Medulla oblongata (tissue), 1 donor: ENCODE results near the gene TMEM31.
"Not testable (repeated sequence)": the region's sequence is repeated elsewhere in the genome, so short reads cannot be mapped to it uniquely, and the experiment has no call there.

Experiments
- DNase-seq: peaks from one replicate; pipeline ENCODE4 v3.0.0-alpha.2; 2015; ENCODE audit errors: extremely low spot score

TMEM31 gene

DNA sequence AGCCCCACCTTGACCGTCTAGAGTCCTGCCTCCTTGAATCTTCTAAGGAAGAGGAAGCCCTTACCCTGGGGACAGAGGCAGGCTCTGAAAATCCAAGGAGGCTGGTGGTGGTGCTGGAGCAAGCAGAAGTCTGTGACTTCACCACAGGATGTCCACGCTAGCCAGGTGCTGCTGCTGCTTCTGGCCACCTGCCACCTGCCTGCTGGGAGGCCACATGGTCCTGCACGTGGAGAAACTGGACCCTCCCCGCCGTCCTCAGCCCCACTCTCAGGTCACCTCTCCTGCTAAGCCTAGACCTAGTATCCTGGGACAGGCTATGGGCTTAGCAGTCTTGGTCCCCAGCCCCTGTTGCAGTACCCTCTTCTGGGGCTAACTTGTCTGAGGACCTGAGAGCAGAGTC is 15.8 kb downstream of the TMEM31 start:
- DNase-seq: no peak

DNA sequence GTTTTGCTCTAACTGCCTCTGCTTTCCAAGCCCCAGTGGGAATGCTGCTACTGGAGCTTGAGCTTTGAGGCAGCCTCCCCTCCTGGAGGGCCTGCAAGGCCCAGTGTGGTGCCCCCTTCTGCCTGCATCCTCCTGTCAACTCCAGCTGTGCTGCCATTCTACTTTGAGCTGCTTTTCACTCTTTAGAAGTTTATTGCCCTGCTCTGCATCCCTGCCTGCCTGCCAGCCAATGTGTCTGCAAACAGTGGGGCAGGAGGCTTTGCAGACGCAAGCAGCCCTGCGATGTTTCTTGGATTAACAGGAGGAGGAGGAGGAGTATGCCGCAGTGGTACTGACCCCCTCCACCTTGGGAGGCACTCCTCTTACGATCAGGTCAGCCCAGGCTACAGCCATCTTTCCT is 16.4 kb downstream of the TMEM31 start:
- DNase-seq: no peak

DNA sequence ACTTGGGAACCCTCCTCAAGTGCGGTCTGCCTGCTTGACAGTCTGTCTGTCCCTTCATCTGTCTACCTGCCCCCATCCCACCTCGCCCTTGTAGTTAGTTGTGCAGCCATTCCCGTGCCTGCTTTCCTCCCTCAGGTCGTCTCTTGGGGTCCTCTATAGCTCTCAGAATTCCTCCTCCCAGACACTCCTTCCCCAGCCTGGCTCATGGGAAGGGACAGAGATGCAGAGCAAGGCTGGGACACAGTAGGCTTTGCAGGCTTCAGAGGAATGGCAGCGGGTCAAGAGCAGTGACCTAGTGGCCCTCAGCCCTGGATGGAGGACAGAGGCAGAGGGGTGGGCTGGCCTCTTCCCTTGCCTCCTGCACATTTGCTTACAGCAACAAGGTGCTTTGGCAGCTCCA is 18.3 kb downstream of the TMEM31 start:
- DNase-seq: no peak

DNA sequence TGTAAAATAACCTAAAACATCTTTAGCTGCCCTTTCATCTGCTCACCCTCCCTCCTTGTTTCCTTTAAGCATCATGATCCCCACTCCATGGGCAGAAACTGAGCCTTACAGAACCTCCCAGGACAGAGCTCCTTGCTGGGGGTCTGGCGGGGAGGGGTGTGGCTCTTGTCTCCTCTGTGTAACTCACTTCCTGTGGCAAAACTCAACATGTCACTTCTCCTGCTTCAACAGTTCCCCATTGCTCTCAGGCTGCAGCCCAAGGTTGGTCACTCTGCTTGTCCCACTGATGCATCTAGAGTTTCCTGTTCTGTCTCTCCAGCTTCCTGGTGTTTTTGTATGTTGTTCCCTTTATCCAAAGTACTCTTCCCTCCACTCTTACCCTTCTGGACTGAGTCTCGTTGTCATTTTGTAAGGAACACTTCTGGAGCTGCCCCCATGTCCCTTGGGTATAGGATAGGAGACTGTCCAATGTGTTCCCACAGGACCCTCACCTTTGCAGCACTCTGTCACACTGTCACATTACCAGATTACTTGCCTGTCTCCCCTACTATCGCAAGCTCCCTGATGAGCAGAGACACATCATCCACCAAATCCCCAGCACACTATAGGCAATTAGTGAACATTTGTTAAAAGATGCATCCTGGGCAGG is 19.6 kb downstream of the TMEM31 start:
- no peak for DNase-seq

DNA sequence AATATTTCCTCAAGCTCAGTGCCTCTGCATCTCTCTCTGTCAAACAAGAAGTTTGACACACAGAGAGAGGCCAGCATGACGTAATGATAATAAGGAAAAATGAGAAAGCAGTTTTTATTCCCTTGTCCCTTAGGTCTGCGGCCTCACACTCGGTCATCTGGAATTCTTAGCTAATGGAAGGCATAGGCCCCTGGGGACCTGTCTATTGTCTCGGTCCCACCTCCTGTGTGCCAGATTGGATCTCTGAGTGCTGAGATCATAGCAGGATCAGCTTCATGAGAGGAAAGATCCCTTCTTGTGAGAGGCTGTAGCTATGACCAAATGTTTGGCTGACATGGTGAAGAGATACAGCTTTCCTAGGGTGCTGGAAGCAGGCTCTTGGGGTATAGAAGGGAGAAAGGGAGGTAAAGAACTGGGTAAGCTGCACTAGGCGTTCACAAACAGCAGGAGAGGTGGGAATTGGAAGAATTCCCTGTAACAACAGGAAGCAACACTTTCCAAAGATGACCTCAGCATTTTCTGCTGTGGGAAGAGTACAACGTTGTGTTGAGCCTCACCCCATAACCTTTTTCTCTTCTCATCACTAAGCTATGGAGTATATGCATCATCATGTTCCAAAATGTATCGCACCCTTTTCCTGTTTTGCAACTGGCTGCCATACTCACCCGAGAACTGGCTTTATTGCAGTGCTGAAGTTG is 20.2 kb downstream of the TMEM31 start:
- DNase-seq: no peak

DNA sequence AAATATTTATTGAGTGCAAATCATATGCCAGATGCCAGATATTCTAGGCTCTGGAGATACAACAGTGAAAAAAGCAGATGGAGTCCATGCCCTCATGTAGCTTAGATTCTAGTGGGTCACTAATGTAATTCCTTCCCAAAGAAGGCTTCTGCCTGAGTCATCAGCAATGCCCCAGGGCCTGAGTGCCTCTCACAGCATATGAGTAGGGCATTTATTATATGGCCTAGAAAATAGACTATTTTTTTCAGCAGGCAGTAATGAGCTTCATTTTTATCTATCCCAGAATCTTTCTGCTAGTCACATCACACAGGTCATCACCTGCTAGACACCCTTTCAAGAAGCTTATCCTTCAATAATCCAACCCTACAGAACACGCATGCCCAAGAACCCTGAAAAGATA is 22.3 kb downstream of the TMEM31 start:
- DNase-seq: no peak

DNA sequence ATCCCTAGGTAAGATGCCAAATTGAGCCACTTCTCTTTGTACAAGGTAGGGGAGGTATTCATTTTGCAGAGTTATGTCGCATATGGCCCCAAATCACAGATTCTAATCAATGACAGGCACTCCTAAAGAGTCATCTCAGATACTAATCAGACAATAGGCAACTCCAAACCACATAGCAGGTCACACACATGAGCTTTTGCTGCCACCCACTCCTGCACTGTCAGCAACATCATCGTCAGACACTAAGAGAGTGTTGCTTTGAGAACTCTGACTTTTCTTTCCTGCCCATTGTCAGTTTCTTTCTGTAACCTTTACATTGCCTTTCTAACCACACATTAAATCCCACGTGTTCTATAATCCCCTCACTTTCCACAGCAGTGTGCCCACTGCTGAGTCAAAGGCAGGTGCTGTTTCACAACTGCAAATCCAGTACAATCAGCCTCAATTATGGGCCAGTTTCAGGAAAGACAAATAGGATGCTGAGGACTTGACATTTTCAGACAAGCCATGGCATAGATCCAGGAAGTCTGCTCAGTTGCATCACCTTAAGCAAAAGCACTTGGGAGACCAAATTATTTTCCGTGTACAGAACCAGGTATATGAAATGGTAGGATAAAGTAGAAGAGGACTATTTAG is 23.5 kb downstream of the TMEM31 start:
- no peak for DNase-seq

DNA sequence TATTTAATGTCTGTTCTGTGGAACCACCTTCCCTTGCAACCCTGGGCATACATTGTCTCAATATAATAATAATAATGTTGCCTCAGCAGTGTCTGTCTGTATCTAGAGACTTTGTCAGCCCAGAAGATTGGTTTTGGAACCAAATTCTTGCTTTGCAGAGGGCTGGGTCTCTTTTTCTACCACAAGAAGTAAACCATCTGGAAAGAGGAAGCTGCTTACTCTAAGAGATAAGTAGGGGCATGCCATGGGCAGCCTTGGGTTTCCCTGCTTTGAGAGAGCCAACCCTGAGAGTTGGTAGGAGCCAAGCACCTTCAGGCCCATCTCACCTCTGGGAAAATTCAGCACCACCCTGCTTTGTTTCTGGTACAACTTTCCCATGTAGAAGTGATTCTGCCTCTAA is 27.0 kb downstream of the TMEM31 start:
- no peak for DNase-seq

DNA sequence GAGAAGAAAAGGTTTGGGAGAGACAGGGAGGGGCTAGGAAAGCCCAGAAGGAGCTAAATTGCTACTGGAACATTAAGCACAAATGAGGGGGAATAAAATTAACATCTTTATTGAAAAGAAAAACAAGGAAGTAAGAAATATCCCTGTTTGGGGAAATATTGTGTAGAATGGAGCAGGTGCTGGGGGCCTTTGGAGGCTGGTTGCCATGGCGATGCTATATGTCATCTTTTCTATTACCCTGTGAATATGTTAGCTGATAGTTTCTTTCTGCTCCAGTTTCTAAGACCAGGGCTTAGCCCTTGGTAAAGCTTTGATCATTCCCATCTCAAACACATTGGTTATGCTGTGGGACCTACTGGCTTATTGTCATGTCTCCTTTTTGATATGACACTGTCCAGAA is 28.7 kb downstream of the TMEM31 start:
- DNase-seq: no peak

DNA sequence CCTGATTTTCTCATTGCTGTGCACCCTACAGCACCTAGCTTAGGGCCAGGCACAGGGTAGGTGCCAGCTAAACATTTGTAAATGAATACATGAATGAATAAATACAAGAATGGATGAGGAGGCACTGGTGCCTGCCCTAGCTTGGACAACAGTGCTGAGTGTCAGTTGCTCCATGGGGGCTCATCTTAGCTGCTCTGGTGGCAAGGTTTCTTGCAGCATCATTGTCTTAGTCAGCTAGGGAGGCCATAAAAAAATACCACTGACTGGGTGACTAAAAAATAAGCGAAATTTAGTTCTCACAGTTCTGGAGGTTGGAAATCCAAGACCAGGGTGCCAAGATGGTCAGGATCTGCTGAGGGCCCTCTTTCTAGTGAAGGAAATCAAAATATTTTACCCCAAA is 31.2 kb downstream of the TMEM31 start:
- no peak for DNase-seq

DNA sequence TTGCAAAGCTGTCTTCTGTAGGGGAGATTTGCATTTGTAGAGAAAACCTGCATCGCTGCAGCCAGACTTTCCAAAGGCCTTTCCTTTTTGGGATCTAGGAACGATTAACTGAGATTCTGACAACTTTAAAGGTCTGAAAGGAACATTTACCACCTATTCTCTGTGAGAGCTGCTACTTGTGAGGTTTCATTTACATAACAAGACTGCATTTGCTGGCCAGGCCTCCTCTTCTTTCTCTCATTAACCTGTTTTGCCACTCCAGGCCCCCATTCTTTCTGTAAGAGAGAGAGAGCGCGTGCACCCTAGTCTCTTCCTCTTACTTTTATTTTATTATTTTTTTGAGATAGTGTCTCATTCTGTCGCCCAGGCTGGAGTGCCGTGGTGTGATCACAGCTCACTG is 31.6 kb downstream of the TMEM31 start:
- DNase-seq: no peak

DNA sequence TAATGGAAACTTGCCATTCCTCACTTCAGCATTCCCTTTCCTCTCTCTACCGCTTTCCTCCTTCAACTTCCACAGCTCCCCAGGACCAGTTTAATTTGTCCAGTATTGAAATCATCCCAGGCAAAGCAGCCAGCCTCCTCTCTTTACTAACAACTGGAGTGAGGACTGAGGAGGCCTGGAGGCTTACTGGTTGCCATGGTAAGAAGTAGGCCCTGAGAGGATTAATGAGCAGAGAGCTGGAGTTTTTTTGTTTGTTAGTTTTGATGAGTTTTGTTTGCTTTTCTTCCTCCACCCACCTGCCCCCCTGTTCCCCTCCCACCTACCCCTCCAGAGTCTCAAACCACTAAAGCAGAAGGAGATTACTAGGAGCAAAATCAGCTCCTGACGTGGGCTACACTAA is 36.5 kb downstream of the TMEM31 start:
- DNase-seq: no peak

DNA sequence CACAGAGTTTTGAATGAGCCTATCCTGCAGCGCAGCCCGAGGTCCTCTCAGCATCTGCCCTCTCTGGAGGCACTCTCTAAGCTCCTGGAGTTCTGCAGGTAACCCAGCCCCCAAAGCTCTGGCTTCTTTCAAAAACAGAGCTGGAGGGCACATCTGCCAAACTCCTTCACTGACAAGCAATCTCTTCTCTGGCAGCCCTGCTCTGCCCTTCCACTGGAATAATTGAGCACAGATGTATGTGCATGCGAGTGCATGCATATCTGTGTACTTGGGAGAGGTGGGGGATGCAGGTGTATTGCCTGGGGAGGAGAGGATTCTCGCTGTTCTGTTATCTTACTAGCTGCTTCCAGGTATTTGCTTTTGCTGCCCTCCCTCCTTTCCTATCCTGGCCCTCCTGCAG is 43.7 kb downstream of the TMEM31 start:
- DNase-seq: no peak

DNA sequence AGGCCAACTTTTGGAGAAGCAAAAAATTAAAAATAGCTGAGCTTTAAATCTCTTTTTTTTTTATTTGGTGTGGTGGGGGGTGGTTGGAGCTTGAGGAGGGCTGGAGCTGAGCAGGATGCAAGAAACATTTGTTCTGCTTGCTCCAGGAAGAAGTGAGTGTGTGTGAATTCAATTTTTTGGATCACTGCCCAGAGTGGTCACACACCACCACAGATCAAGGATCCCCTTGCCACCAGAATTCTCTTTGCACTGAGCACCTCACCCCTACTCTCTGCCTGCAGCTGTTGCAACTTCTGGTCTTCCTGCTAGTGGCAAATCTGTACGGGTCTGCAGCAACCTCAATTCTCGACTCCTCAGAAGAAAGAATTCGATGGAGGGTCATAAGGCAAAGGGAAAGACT is 46.0 kb downstream of the TMEM31 start:
- no peak for DNase-seq

DNA sequence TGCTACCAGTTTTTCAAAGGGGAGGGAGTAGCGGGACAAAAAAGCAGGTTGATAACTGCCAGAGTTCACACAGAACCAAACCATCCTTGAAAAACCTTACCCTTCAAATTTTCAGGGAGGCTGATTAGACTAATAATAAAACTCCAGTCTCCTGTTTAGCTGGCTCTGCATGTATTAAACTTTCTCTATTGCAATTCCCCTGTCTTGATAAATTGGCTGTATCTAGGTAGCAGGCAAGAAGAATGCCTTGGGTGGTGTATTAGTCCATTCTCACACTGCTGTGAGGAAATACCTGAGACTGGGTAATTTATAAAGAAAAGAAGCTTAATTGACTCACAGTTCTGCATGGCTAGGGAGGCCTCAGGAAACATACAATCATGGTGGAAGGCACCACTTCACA is 47.8 kb downstream of the TMEM31 start:
- no peak for DNase-seq

DNA sequence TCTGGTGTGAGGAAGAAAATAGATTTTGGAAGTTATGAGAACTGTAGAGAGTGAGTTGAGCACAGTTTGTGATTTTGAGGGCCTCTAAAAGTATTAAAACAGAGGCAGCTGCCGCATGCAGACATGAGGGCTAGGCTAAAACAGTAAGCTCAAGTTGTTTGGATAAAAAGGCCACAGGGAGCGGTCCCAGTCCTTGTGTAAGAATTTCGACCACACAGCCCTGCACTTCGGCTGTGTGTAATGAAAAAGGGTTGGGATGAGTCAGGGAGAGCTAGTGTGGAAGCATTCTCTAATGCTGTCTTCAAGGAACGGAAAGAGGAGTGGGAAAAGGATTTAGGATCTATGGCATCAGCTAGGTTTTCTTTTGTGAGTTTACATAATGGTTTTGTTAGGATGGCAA is 52.8 kb downstream of the TMEM31 start:
- DNase-seq: not testable (repeated sequence)
